Skeletal muscle satellite cell (primary cell): Measurements from ENCODE around the gene CLEC2L.

Experiments
- H3K27me3 ChIP-seq: 2 replicates; pipeline ENCODE4 v1.7.0; 2013; ENCODE audit warnings: low read length; ENCODE audit not compliant: control insufficient read depth, insufficient read depth
- H3K36me3 ChIP-seq: 2 replicates; pipeline ENCODE4 v1.7.0; 2013; ENCODE audit warnings: mild to moderate bottlenecking, control low read depth, low read length; ENCODE audit not compliant: insufficient read depth
- H3K4me1 ChIP-seq: 2 replicates; pipeline ENCODE4 v1.7.0; 2013; ENCODE audit warnings: low read length; ENCODE audit not compliant: control insufficient read depth, insufficient read depth
- H3K4me2 ChIP-seq: 2 replicates; pipeline ENCODE4 v1.7.0; 2013; ENCODE audit warnings: mild to moderate bottlenecking, low read length
- H3K4me3 ChIP-seq: 2 replicates; pipeline ENCODE4 v1.7.0; 2013; ENCODE audit warnings: low read length
- H3K9ac ChIP-seq: 2 replicates; pipeline ENCODE4 v1.7.0; 2013; ENCODE audit warnings: mild to moderate bottlenecking, low read depth, low read length, moderate library complexity
- H3K9me3 ChIP-seq: replicated peaks from 2 replicates; pipeline ENCODE4 v1.7.0; 2013; ENCODE audit warnings: mild to moderate bottlenecking, control low read depth, low read length

Gene CLEC2L

DNA sequence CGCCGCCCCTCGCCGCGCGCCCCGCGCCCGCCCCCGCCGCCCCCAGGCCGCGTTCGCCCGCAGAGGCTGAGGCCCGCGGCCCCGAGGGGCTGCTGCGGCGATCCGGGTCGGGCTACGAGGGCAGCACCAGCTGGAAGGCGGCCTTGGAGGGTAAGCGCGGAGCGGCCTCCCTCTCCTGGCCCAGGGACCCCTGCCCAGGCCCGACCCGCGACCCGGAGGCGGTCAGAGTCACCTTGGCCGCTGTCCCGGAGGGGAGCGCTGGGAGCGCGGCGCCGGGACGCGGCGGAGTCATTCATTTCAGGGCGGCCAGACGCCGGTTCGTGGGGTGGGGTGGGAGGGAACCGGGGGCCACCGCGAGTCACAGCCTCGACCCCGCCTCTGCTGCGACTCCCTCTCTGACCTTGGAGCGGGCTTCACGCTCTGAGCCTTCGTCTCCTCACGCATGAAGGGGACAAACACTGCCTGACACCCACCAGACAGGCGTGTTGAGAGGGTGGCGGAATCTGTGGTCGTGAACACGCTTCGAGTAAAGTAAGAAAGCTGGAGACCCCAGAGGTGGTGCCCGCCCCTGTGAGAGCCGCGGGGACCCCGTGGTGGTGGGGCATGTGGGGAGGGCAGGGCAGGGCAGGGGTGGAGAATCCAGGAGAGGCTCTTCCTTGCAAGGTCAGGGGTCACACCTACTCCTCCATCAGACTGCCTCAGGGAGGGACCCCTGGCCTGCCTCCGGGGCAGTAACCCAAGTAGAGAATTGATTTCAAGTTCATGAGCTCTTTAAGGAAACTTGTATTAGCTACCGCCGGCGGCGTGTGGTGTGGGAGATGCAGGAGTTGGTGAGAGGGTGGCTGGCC, 707 bp downstream of the CLEC2L start:
- H3K4me1 ChIP-seq = no peaks in the 10 kb centered on the region
- H3K36me3 ChIP-seq = no peaks in the 10 kb centered on the region
- no peak overlapping the region for H3K4me3 ChIP-seq
- H3K9me3 ChIP-seq = no peaks in the 10 kb centered on the region
- H3K4me2 ChIP-seq = peak overlapping the region; percentile 29
- H3K9ac ChIP-seq = no peak overlapping the region
- peaks cover 58% of the 10 kb centered on the region for H3K27me3 ChIP-seq

DNA sequence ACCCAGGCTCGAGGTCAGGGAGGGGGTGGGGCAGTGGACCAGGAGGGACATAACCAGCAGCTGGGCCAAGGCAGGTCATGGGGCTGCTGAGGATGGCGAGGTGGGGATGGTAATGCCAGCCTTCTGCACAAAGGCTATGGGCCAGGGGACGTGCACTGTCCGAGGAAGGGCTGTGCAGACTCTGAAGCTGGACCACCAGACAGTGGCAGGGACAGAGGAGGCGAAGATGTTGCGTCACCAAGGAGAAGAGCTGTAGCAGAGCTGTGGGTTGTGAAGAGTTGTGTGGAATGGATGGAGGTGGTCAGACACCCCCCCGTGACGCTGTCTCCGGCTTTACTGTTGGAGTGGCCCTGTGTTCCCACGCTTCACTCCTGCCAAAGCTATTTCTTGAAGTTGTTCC, 1.8 kb downstream of the CLEC2L start:
- Histone ChIP-seq H3K4me3 (no peak overlapping the region), H3K4me2 (no peak overlapping the region), H3K4me1 (no peaks in the 10 kb centered on the region), H3K9me3 (no peaks in the 10 kb centered on the region), H3K36me3 (no peaks in the 10 kb centered on the region), H3K9ac (no peak overlapping the region), H3K27me3 (peaks cover 66% of the 10 kb centered on the region)

DNA sequence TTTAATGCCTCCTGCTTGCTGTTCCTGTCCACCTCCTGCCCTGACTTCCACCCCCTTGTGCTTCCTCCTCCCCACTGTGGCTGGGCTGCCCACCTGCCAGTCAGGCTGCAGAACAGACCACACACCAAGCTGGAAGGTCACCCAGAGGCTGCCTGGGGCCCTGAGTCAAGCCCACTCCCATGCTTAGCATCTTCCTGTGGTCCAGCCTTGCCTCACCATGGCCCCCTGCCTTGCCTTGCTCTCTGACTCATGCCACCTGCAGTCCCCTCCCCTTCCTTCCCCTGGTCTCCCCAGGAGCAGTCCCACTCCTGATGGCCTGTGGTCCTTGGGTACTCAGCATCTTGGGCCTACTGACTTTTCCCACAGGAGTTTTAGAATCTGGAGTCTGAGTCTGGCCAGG, 2.3 kb downstream of the CLEC2L start:
- Histone ChIP-seq H3K9me3 (no peaks in the 10 kb centered on the region), H3K27me3 (peaks cover 68% of the 10 kb centered on the region), H3K4me3 (no peak overlapping the region)

GRCh38 chr7:139526578-139527544, 3.4 kb downstream of the CLEC2L start:
- no peak overlapping the region for H3K4me2 ChIP-seq
- no peak overlapping the region for H3K4me3 ChIP-seq
- H3K36me3 ChIP-seq = no peaks in the 10 kb centered on the region
- no peaks in the 10 kb centered on the region for H3K4me1 ChIP-seq
- no peaks in the 10 kb centered on the region for H3K9me3 ChIP-seq
- peaks cover 65% of the 10 kb centered on the region for H3K27me3 ChIP-seq
- no peak overlapping the region for H3K9ac ChIP-seq

More for the DNA sequence above, 2.3 kb downstream of the CLEC2L start:
- Histone ChIP-seq H3K4me1 (no peaks in the 10 kb centered on the region), H3K4me2 (no peak overlapping the region), H3K9ac (no peak overlapping the region), H3K36me3 (no peaks in the 10 kb centered on the region)

- no peaks in the 10 kb centered on the region for H3K9me3 ChIP-seq
- H3K4me3 ChIP-seq = no peak overlapping the region
- H3K36me3 ChIP-seq = no peaks in the 10 kb centered on the region
- no peak overlapping the region for H3K4me2 ChIP-seq
- H3K9ac ChIP-seq = no peak overlapping the region
- no peaks in the 10 kb centered on the region for H3K4me1 ChIP-seq
- H3K27me3 ChIP-seq = peaks cover 67% of the 10 kb centered on the region
Observed at GRCh38 chr7:139531094-139531493, 7.6 kb downstream of the CLEC2L start.

- no peaks in the 10 kb centered on the region for H3K9me3 ChIP-seq
- H3K4me1 ChIP-seq = no peaks in the 10 kb centered on the region
- no peak overlapping the region for H3K4me3 ChIP-seq
Observed at GRCh38 chr7:139532636-139533155, 9.2 kb downstream of the CLEC2L start.

GRCh38 chr7:139534096-139534495, 10.6 kb downstream of the CLEC2L start:
- Histone ChIP-seq H3K9me3 (no peaks in the 10 kb centered on the region), H3K4me1 (no peaks in the 10 kb centered on the region), H3K9ac (no peak overlapping the region), H3K27me3 (peaks cover 67% of the 10 kb centered on the region), H3K36me3 (no peaks in the 10 kb centered on the region), H3K4me3 (no peak overlapping the region), H3K4me2 (no peak overlapping the region)

More at GRCh38 chr7:139532636-139533155, 9.2 kb downstream of the CLEC2L start:
- H3K4me2 ChIP-seq = no peak overlapping the region
- H3K9ac ChIP-seq = no peak overlapping the region
- H3K27me3 ChIP-seq = peaks cover 71% of the 10 kb centered on the region
- no peaks in the 10 kb centered on the region for H3K36me3 ChIP-seq

DNA sequence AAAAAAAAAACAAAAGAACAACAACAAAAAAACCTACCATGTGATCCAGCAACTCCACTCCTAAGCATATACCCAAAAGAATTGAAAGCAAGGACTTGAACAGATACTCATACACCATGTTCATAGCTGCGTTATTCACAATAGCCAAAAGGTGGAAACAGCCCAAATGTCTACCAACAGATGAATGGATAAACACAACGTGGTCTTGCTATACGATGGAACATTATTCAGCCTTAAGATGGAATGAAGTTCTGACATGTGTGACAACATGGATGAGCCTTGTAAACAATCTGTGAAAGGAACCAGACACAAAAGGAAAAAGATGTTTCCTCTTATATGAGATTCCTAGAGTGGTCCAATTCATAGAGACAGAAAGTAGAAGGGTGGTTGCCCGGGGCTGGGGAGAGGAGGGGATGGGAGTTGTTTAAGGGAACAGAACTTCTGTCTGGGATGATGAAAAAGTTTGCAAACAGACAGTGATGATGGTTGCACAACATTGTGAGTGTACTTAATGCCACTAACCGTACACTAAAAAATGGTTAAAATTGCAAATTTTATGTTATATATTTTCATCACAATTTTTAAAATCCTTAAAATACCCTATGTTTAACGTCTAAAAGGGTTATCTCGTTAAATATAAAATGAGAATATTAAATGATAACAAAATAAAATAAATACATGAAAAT, 11.6 kb downstream of the CLEC2L start:
- Histone ChIP-seq H3K36me3 (no peaks in the 10 kb centered on the region), H3K4me1 (no peaks in the 10 kb centered on the region), H3K27me3 (peaks cover 67% of the 10 kb centered on the region), H3K9me3 (no peaks in the 10 kb centered on the region), H3K9ac (no peak overlapping the region), H3K4me2 (no peak overlapping the region), H3K4me3 (no peak overlapping the region)

DNA sequence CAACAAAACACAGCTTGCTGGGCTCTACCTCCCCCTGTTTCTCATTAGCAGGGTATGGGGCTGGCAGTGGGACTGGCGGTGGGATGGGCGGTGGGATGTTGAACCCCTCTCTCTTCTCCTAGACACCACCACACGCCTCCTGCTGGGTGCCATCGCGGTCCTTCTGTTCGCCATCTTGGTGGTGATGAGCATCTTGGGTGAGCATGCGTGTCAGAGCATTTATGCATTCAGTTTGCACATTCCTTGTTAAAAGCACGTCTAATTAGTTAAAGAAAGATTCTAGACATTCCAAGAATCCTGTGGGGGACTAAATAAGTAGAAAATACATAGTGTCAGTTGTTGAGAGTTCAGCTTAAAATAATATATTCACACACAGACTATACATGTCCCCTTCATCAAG, 12.7 kb downstream of the CLEC2L start:
- Histone ChIP-seq H3K9me3 (no peaks in the 10 kb centered on the region), H3K4me1 (no peaks in the 10 kb centered on the region), H3K4me2 (no peak overlapping the region), H3K4me3 (no peak overlapping the region), H3K27me3 (peaks cover 70% of the 10 kb centered on the region), H3K9ac (no peak overlapping the region), H3K36me3 (no peaks in the 10 kb centered on the region)

DNA sequence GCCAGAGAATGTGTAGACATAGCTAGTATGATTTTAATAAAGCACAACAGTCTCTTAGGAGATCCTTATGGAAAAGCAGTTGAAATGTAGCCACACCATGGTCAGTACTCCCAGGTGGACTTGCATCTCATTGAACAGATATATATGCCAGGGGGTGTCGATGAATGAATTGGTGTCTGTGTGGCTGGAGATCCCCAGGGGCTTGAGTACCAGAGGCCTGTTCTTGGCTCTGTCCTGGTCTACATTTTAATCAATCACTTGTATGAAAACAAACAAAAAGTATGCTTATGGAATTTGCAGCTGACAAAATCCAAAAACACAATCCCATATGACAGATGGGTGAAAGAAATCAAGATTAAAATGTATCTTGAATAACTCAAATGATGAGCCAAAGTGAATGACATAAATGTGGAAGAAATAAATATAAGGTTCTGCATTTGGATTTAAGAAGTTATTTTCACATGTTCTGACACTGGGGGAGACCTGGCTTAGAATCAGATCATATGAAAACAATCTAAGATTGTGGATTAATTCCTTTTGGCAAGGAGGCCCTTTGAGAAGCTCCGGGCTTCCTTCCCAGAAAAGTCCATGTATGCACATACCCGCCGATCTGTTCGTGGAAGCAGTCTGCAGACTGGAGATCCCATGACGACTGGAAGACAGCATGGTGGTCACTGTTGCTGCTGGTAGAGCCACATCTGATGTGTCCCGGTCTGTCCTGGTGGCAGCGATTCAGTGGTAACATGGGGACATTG, 15.6 kb downstream of the CLEC2L start:
- no peak overlapping the region for H3K4me3 ChIP-seq

More for the DNA sequence above, 15.6 kb downstream of the CLEC2L start:
- Histone ChIP-seq H3K4me2 (no peak overlapping the region), H3K9ac (no peak overlapping the region), H3K27me3 (peaks cover 75% of the 10 kb centered on the region), H3K4me1 (no peaks in the 10 kb centered on the region), H3K9me3 (no peaks in the 10 kb centered on the region), H3K36me3 (no peaks in the 10 kb centered on the region)
